Left cardiac atrium (tissue), 4 donors: ENCODE data around the gene OBP2B. TPM values are rescaled to one million over a fixed set of nuclear protein-coding genes. Genes with fewer than 3 reads are reported as not detected.
"Not testable (repeated sequence)": the region's sequence is repeated elsewhere in the genome, so short reads cannot be mapped to it uniquely, and the experiment has no call there.

ENCODE experiments used
- ATAC-seq, 2 donors: fragments of 200-7000 bp; cut with Tn5 transposase; one replicate each; pipeline ENCODE4 v1.9.1; 2020; ENCODE audit warnings: mild to moderate bottlenecking in 2 of 2, moderate library complexity in 2 of 2
- DNase-seq: peaks from one replicate; pipeline ENCODE4 v3.0.0-alpha.2; 2020
- intact Hi-C, 2 donors: fragments of 100-400 bp; cut with DNase I; formaldehyde crosslinking; loops; one replicate each; pipeline versions ENCODE4 v1.14.1 to v1.15.1; 2022 to 2023
- total RNA-seq, 2 donors: library from RNA; stranded (reverse); fragmentation: NEBNext Ultra II Directional; extraction: Animal tissue kit (Norgen Biotek cat#: 25700); gene quantifications; one replicate each; pipeline ENCODE4 v1.2.1, GENCODE V29; 2021
- donor health status: DM: no; HTN: yes; CAD: no.
- donor health status: DM: no; HTN: yes; CAD: no; lungs with severe emphysema.
- donor health status: DM: yes; HTN: yes; CAD: no.
- donor health status: Dilated cardiomyopathy.

Gene OBP2B
- total RNA-seq, 2 donors from 2014 or later: not detected

DNA sequence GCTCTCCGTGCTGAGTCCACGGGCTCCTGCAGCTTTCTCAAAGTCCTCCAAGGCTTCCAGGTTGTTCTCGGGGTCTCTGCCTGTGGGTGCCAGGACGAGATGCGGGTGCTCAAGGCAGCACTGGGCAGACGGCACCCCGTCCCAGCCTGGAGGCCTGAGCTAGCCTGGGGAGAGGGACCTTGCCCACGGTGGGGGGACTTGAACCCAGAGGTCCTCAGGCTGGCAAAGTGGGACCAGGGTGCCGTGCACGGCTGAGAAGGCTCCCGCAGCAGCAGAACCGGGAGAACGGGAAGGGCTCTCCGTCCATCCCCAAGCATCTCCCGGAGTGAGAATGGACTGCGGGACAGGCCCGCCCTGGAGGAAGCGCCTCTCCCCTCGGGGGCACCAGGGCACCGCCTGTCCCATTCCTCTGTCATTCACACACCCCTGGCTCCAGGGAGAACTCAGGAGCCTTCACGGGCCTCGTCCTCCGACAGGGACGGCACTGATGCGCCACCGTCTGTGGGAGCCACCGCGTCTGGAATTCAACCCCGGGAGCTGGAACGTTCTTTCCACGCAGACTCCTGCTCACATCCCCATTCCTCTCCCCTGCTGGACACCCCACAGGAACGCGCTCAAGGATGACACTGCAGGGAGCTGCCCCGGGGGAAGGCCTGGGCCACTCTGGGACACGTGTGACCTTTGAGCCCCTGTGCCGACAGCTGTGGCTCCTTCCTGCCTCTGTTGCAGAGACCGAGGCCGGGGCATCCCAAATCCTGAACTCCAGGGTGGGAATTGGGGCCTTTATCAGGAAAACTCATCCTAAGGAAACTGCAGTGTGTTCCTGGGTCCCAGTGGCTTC, 16.3 kb upstream of the OBP2B start:
- intact Hi-C loops: no loop called here
- no peak for ATAC-seq
- no peak for DNase-seq

DNA sequence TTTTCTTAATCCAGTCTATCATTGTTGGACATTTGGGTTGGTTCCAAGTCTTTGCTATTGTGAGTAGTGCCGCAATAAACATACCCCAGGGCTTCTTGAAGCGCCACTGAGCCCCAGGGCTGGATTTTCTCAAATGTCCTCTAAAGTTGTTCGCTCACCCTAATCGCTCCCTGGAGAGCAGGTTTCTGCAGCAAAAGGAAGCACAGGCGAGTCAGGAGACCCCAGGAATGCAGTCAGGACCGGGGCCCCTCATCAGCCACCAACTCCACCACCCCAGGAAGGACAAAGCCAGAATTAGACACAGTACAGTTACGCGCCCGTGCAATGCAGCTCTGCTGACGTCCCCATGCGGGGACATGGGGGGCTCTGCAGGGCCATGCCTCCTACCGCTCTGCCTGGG, 15.7 kb upstream of the OBP2B start:
- intact Hi-C loops: no loop called here
- DNase-seq (no peak), ATAC-seq (no peak)

DNA sequence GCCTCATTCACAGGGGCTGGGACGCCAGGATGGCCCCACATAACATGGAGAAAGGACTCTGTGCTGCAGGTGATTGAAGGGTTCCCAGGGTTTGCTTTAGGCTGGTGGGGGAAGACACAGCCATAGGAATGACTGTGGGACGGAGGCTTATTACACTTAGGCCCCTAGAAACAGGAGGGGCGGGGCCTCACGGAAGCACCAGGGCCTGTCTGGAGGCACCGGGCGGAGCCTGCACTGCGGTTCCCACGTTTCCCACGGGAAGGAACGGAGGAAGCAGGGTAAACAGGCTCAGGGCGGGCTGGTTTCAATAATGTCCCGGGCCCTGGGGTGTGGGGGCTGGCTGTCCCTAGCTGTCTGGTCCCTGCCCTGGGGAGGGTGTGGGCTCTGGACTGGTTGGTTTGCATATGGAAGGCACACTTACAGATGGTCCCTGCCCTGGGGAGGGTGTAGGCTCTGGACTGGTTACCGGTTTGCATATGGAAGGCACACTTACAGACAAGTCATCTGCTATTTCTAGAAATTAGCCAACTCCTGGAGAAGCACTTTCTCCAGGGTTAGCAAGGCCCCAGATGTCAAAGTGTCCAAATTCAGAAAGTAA, 14.2 kb upstream of the OBP2B start:
- peak; percentile 34 to 66 for ATAC-seq
- intact Hi-C loops: not testable (repeated sequence)
- DNase-seq: peak; percentile 56

DNA sequence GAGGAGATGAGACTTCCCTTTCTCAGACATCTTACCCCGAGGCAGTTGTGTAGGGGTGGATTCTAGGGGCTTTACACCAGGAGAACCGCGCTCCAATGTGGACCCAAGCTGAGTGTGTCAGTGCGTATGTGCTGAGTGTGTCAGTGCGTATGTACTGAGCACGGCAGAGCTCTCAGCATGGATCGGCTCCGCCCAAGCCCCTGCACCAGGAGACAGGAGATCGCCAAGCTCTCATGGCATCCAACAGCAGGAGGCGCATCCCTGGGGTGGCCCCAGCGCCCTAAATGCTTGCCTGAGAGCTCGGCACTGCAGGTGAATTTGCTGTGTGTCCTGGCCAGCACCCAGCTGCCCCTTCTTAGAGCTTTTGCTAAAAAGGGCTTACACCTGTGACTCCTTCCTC, 12.9 kb upstream of the OBP2B start:
- DNase-seq, intact Hi-C loops, ATAC-seq: not testable (repeated sequence)

DNA sequence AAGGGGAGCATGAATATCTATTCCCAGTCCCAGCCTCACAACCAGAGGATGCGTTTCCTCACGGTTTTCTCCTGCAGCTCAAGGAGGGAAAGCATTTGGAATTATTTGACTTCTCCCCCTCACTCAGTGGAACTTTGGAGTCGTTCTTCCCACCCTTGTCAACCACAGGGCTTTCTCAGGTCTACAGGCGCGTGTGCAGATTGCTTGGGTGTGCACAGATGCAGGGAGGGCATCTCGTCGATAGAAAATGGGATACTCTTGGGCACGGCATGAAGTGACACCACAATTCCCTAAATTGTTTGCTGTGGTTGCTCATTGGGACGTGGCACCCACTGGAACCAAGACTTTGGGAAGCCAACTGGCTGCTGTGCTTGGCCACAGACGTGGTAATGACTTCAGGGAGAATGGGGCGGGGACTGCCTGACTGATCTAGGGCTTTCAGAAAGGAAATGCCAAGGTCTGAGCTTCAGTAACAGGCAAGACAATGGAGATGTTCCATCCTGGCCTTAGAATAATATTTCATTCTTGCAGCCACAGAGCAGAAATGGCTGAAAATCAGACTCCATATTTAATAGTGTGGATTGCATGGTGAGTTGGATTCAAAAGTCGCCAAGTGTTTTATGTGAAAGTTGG, 12.2 kb upstream of the OBP2B start:
- ATAC-seq: no peak
- intact Hi-C loops: no loop called here
- no peak for DNase-seq

DNA sequence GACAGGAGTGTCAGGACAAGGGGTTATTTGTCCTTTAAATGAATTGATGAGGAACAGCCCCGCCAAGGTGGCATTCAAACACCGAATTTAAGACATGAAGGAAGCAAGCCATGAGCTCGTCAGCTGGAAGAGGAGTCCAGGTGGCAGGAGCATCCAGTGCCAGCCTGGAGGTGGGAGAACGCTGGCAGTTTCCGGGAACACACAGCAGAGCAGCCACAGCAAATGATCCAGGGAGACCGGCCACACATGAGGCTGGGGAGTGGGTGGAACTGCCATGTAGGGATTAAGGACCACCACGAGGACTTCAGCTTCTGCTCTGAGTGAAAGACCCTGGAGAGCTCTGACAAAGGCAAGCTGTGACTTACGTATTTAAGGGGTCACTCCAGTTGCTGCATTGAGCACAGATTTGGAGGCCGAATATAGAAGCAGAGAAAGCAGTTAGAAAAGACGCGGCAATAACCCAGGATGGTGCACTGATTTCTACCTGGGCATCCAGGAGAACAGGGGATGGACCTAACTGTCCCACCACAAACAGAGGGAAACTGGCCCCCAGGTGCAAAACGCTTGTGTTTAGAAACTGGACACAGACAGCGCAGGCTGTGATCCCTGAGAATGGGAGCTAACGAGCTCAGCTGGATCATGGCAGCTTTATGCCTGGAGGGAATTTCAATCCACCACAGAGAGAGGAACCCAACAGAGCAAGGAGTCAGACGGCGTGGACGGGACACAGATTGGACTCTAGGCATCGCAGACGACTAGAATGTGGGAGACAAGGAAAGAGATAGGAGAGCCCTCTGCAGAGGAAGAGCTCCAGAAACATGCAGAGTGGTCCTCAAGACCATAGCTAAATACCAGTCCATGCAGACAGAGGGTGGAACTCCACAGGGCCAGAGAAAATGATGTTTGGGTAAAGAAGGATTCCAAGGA, 9.3 kb upstream of the OBP2B start:
- DNase-seq, intact Hi-C loops, ATAC-seq: not testable (repeated sequence)

DNA sequence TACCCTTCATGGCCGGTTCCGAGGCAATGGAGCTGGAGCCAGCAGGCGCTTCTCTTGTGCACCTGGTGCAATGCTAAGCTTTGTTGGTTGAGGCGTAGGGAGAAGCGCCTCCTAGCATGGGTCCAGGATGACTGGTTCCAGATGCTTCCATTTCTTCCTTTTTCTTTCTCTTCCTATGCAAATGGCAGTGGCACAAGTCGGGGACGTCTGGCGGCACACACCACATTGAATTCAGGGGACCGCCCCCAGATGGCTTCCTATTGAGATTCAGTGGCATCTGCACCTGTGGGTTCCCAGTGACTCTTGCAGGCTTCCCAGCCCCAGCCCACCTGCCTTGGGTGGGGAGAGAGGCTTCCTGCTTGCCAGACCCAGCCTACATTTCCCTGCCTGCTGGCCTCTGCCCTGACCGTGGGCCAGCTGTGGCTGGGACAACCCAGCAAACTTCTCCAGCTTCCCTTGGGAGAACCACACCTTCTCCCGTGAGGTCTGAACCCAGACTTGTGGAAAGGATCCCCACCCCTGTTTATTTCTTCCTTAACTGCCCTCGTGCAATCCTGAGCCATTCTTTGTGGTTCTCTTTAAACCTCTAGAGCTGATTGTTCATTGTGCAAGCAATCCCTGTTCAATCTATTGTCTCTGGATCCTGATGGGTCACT, 8.4 kb upstream of the OBP2B start:
- ATAC-seq, intact Hi-C loops, DNase-seq: not testable (repeated sequence)

DNA sequence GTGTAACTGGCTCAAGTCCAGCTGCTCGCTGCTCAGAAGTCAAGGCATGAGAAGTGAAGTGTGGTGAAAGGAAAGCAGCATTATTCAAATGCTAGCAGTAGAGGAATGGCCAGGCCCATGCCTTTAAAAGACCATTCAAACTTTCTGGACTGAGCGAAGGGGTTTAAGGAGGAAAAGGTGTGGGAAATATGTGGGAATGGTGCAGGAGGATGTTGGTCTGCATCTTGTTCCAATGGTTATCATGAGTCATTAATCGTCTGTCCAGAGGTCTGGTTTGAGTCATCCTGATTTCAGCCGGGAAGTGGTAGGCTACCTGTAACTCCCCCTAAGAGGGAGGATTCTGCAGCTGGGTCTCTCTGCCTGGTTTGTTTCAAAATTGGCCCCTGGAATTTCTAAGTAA, 5.2 kb upstream of the OBP2B start:
- intact Hi-C loops, DNase-seq: not testable (repeated sequence)
- ATAC-seq: peak; percentile 27 to 96

DNA sequence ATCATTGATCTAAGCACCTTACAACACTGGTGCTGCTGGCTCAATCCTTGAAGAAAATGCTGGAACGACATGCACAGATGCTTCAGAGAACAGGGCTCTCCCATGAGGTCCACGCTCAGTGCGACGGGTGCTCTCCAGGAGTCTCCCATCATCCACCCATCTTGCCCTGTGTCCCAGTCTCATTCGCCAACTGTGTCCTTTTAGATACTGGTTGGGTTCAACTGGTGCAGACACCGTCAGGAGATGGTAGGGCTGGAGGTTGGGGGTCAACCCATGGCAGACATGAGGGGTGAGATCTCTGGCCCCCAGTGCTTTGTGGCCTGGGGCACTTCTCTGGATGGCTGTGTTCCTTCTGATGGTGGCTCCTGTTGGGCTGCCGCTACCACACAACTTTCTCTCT, 1.6 kb upstream of the OBP2B start:
- DNase-seq (no peak), ATAC-seq (no peak)
- intact Hi-C loops: no loop called here

DNA sequence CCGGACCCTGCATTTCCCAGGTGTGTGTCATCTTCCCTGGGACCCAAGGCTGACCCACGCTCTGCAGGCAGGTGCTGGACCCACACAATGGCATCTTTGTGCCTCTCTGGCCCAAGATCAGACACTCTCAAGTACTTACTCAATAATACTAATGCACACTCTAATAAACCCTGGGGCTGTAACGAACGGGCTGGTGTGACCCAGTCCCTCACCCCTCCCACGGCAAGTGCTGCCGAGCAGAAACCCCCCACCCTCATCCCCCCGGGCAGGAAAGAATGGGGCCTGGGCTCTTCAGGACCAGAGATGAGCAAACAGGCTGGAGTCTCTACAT, 1.1 kb upstream of the OBP2B start:
- intact Hi-C loops: no loop called here
- ATAC-seq (no peak), DNase-seq (no peak)

DNA sequence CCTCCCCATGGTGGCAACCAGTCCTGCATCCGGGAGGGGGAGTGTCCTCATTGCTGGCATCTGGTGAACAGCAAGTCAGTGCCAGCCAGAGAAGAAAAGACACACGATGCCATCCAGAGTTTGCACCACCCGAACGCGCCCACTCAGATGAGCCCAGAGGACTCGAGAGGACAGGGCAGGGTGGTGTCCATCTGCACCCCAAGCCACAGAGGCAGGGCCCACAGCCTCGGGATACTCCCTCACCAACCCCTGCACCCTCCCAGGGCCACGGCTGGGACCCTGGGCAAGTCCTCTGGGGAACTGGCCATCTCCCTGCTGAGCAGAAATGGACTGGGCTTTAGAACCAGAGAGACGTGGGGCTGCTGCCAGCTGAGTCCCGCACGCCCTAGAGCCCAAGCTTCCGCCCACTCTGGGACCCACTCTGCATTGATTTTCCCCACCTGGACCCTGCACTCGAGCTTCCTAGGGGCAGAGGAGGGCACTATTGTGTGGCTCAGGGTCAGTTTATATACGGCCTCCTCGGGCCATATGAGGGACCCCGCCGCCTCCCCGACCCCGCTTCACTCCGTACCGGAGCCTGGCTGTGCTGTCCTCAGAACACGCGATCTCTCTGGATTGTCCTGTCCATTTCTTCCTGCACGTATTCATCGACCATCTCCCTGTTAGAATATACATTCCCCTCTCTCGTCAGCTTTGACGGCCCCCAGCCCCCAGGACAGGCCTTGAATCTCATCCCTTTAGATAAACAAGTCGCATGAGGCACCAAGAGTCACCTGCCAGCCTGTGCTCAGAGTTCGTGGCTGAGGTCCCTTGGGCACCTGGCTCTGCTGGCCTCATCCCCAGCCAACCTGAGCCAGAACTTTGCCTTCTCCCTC, 514 bp upstream of the OBP2B start:
- DNase-seq, intact Hi-C loops: not testable (repeated sequence)

DNA sequence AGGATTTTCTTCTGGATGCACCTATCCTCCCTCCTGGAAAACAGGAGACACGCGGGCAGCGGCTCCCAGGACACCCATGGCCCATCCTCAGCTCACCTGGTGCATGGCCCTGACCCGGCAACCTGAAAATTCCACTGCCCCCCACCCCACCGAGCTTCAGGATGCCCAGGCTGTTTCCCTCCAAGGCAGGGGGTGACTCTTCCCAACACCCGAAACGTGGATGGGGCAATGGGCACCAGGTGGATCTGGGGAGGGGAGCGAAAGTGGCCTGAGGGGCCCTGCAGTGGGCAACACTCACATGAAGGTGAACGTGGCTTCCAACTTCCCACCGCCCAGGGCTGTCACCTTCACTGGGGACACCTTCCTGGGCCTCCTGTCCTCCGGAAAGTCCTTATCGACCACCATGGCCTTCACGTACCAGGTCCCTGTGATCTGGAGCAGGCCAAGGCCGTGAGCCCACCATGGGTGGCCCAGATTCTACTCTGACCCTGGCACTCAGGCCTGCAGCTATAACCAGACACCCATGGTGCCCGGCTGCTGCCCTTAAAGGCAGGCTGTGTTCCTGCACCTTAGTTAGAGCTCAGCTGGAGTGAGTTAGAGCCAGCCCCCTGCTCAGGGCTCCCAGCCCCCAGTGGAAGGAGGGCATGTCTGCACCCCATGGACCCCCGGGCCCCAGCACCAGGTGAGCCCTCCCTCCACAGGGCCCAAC, 725 bp downstream of the OBP2B start:
- ATAC-seq, intact Hi-C loops, DNase-seq: not testable (repeated sequence)

More for the DNA sequence above, 514 bp upstream of the OBP2B start:
- not testable (repeated sequence) for ATAC-seq

DNA sequence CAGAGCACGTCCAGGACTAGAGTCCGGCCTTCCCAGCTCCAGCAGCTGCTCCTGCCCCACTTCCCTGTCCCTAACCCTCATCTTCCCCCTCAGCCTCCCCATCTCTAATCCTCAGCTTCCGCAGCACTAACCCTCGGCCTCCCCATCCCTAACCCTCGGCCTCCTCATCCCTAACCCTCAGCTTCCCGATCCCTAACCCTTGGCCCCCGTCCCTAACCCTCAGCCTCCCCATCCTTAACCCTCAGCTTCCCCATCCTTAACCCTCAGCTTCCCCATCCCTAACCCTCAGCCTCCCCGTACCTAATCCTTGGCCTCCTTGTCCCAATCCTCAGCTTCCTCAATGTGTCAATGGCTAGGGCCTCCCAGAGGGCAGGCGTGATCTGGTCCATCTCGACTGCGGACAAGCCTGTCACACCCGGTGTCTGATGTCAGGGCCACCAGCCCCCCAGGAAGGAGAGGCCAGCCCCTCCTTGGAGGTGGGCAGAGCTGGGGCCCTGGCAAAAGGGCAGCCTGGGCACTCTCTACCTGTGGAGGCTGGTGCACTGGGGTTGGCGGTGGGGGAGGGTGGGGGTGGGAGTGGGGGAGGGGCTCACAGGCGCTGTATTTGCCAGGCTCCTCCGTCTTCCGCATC, 1.4 kb downstream of the OBP2B start:
- ATAC-seq (no peak), DNase-seq (no peak)
- intact Hi-C loops: no loop called here

DNA sequence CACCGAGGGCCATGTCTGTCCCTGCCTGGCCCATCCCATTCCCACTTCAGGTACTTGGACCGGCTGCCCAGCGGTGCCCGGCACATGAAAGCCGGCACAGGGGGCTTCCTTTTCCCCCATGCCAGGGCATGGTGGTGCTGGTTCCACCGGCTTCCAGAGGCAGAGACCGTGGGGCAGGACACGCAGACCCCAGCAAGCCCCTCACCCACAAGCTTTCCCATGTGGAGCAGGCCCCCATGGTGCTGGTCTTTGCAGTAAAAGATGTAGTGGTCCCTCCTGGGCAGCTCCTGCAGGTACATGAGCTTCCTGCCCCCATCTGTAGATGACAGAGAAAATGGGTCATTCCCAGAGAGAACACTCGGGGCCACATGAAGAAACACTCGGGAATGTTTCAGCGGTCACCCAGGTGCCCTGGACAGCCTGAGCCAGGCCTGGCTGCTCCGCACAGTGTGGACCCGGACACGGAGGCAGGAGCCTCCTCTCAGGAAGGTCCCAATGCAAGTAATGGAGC, 2.0 kb downstream of the OBP2B start:
- intact Hi-C loops: no loop called here
- DNase-seq: no peak
- no peak for ATAC-seq

DNA sequence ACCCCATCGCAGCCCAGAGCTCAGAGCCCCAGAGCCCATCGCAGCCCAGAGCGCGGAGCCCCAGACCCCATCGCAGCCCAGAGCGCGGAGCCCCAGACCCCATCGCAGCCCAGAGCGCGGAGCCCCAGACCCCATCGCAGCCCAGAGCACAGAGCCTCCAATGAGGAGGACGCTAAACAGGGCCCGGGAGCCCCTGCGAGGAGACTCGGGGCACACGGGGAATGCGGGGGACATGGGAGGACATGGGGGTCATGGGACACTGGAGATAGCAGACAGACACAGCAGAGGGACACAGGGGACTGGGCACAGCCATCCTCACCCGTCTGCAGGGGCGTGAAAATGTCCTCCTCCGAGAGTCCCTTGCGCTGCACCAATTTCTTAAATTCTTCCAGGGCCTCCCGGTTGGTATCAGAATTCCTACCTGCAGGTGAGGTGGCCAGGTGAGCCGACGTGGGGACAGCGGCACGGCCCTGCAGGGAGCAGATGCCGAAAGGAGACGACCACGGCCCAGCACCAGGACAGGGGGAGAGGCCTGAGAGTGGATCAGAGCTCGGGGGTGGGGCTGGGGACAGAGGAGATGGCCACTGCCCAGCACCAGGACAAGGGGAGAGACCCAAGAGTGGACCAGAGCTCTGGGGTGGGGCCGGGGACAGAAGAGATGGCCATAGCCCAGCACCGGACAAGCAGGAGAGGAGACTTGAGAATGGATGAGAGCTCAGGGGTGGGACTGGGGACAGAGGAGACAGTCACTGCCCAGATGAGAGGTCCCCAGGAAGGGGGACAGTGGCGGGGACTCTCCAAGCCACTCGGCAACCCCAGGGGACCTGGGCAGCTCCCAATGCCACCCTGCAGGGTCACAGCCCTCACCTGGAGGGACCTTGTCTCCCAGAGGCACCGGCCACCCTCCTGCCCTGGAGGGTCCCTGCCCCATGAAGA, 2.8 kb downstream of the OBP2B start:
- DNase-seq (no peak), ATAC-seq (no peak)
- intact Hi-C loops: no loop called here
